MM.1S (cell line): ENCODE results near the gene MTHFR.

Experiments used
- DNase-seq: peaks from one replicate; pipeline ENCODE4 v3.0.0-alpha.2; 2015
- H2AFZ ChIP-seq: fragments of 300-600 bp; sonication (generic); 2 replicates; pipeline ENCODE4 v1.6.0; 2016; ENCODE audit warnings: antibody characterized with exemption, low read length
- H3F3A ChIP-seq: fragments of 300-600 bp; sonication (generic); 2 replicates; pipeline ENCODE4 v1.6.1; 2016; ENCODE audit warnings: mild to moderate bottlenecking, antibody characterized with exemption, low read length, moderate library complexity, mixed read lengths; ENCODE audit not compliant: insufficient read depth
- H3K27ac ChIP-seq: fragments of 300-600 bp; sonication (generic); 2 replicates; pipeline ENCODE4 v1.5.1; 2016; ENCODE audit warnings: mild to moderate bottlenecking, low read length
- H3K27me3 ChIP-seq: fragments of 300-600 bp; sonication (generic); replicated peaks from 2 replicates; pipeline ENCODE4 v1.6.0; 2016; ENCODE audit warnings: low read length; ENCODE audit not compliant: insufficient read depth
- H3K36me3 ChIP-seq: fragments of 300-600 bp; sonication (generic); replicated peaks from 2 replicates; pipeline ENCODE4 v1.6.1; 2016; ENCODE audit warnings: mild to moderate bottlenecking, low read length, mixed read lengths; ENCODE audit not compliant: insufficient read depth
- H3K4me1 ChIP-seq: fragments of 300-600 bp; sonication (generic); 2 replicates; pipeline ENCODE4 v1.6.1; 2016; ENCODE audit warnings: low read length, mixed read lengths
- H3K4me2 ChIP-seq: fragments of 300-600 bp; sonication (generic); 2 replicates; pipeline ENCODE4 v1.6.0; 2016; ENCODE audit warnings: low read depth, low read length
- H3K4me3 ChIP-seq: fragments of 300-600 bp; sonication (generic); 2 replicates; pipeline ENCODE4 v1.5.1; 2016; ENCODE audit warnings: low read length, mixed read lengths
- H3K79me2 ChIP-seq: fragments of 300-600 bp; sonication (generic); 2 replicates; pipeline ENCODE4 v1.6.1; 2016; ENCODE audit warnings: mixed run types, low read length, mixed read lengths
- H3K9ac ChIP-seq: fragments of 300-600 bp; sonication (generic); 2 replicates; pipeline ENCODE4 v1.6.1; 2016; ENCODE audit warnings: low read length, mixed read lengths
- H3K9me2 ChIP-seq: fragments of 300-600 bp; sonication (generic); replicated peaks from 2 replicates; pipeline ENCODE4 v1.6.1; 2016; ENCODE audit warnings: mild to moderate bottlenecking, low read length, mixed read lengths; ENCODE audit not compliant: insufficient read depth
- H3K9me3 ChIP-seq: fragments of 300-600 bp; sonication (generic); replicated peaks from 2 replicates; pipeline ENCODE4 v1.6.1; 2016; ENCODE audit warnings: mild to moderate bottlenecking, low read length, mixed read lengths; ENCODE audit not compliant: insufficient read depth
- H4K20me1 ChIP-seq: fragments of 300-600 bp; sonication (generic); 2 replicates; pipeline ENCODE4 v1.6.1; 2016; ENCODE audit warnings: mild to moderate bottlenecking, low read length, moderate library complexity, mixed read lengths; ENCODE audit not compliant: insufficient read depth
- CTCF ChIP-seq: fragments of 300-600 bp; sonication (generic); IDR thresholded peaks from 2 replicates; pipeline ENCODE4 v1.5.1; 2016; ENCODE audit warnings: antibody characterized with exemption, low read length, mixed read lengths
- EZH2 ChIP-seq: fragments of 300-600 bp; sonication (generic); optimal IDR thresholded peaks from 2 replicates; pipeline ENCODE3; 2017; ENCODE audit warnings: low read depth, mild to moderate bottlenecking, antibody characterized with exemption, low read length, mixed read lengths
- EZH2phosphoT487 ChIP-seq: fragments of 300-600 bp; sonication (generic); IDR thresholded peaks from 2 replicates; pipeline ENCODE4 v1.6.1; 2018; ENCODE audit warnings: antibody characterized with exemption, low read length

The MTHFR gene

GRCh38 chr1:11779715-11780379, 25.9 kb downstream of the MTHFR start:
- Histone ChIP-seq H3K36me3 (no peaks in the 10 kb centered on the region), H2AFZ (no peak overlapping the region), H3K4me3 (no peak overlapping the region), H3K27me3 (0 out of 2 replicates have a peak, but pooled peaks cover 2% of the 10 kb centered on the region), H3K9me2 (no peaks in the 10 kb centered on the region), H3K27ac (no peak overlapping the region), H3K9ac (no peak overlapping the region), H3K9me3 (no peaks in the 10 kb centered on the region), H3F3A (peaks cover 15% of the 10 kb centered on the region), H3K4me1 (peaks cover 14% of the 10 kb centered on the region), H3K4me2 (no peak overlapping the region), H4K20me1 (no peaks in the 10 kb centered on the region), H3K79me2 (no peaks in the 10 kb centered on the region)
- DNase-seq: no peak
- TF ChIP-seq CTCF (no peak), EZH2phosphoT487 (no peak), EZH2 (no peak)

GRCh38 chr1:11778844-11779623, 26.7 kb downstream of the MTHFR start:
- TF ChIP-seq CTCF (no peak), EZH2 (no peak), EZH2phosphoT487 (no peak)
- Histone ChIP-seq H3K27ac (no peak overlapping the region), H3F3A (peaks cover 7% of the 10 kb centered on the region), H3K4me2 (no peak overlapping the region), H3K4me1 (peaks cover 6% of the 10 kb centered on the region), H3K9me2 (no peaks in the 10 kb centered on the region), H3K9me3 (no peaks in the 10 kb centered on the region), H3K9ac (no peak overlapping the region), H3K27me3 (0 out of 2 replicates have a peak, but pooled peaks cover 7% of the 10 kb centered on the region), H3K79me2 (no peaks in the 10 kb centered on the region), H3K4me3 (no peak overlapping the region), H4K20me1 (no peaks in the 10 kb centered on the region), H3K36me3 (no peaks in the 10 kb centered on the region), H2AFZ (no peak overlapping the region)
- no peak for DNase-seq

GRCh38 chr1:11778336-11778735, 27.4 kb downstream of the MTHFR start:
- no peak overlapping the region for H2AFZ ChIP-seq
- no peaks in the 10 kb centered on the region for H3K36me3 ChIP-seq
- H3K27me3 ChIP-seq: 0 out of 2 replicates have a peak, but pooled peaks cover 7% of the 10 kb centered on the region
- H3K9me3 ChIP-seq: no peaks in the 10 kb centered on the region
- no peaks in the 10 kb centered on the region for H3K9me2 ChIP-seq
- TF ChIP-seq EZH2 (no peak), EZH2phosphoT487 (no peak), CTCF (no peak)
- no peak overlapping the region for H3K9ac ChIP-seq
- H3F3A ChIP-seq: peaks cover under 1% of the 10 kb centered on the region; the same call in 1 of the 2 replicates
- H3K4me1 ChIP-seq: 0 out of 2 replicates have a peak, but pooled peaks cover 3% of the 10 kb centered on the region
- H4K20me1 ChIP-seq: no peaks in the 10 kb centered on the region
- no peak overlapping the region for H3K4me3 ChIP-seq
- H3K4me2 ChIP-seq: no peak overlapping the region
- H3K79me2 ChIP-seq: no peaks in the 10 kb centered on the region
- no peak for DNase-seq
- H3K27ac ChIP-seq: no peak overlapping the region
